IMR-90 (cell line): Measurements from ENCODE around the gene HS6ST3. TPM values are rescaled to one million over a fixed set of nuclear protein-coding genes. Genes with fewer than 3 reads are reported as not detected.

Experiments
- ATAC-seq: fragments of 200-7000 bp; cut with Tn5 transposase; 2 replicates; pipeline ENCODE4 v1.9.1; 2020; ENCODE audit warnings: low read depth, mild to moderate bottlenecking, moderate library complexity
- BruUV-seq: library from RNA; stranded (reverse); fragments of 400-500 nt; replicated peaks from 2 replicates; lab custom pipeline; 2021; lab: Mats Ljungman, UMichigan
- CTCF ChIA-PET: fragments of 300-600 bp; formaldehyde crosslinking; extraction: SDS; loops from one replicate; lab custom pipeline; 2021; ENCODE audit warnings: antibody characterized with exemption; lab: Yijun Ruan, JAX
- POLR2A ChIA-PET: fragments of 300-600 bp; sonication (Branson Sonifier 250); formaldehyde crosslinking; loops from one replicate; lab custom pipeline; 2022; ENCODE audit warnings: antibody characterized with exemption; ENCODE audit not compliant: unreplicated experiment; lab: Charles Lee
- DNase-seq: peaks from one replicate; pipeline ENCODE4 v3.0.0; 2013
- H2AFZ ChIP-seq: replicated peaks from 2 replicates; pipeline ENCODE3; 2013; ENCODE audit warnings: low read length, mild to moderate bottlenecking; ENCODE audit not compliant: poor library complexity
- H2AK5ac ChIP-seq: 2 replicates; pipeline ENCODE4 v1.6.1; 2013; ENCODE audit warnings: low read depth, low read length, inconsistent platforms
- H2AK9ac ChIP-seq: replicated peaks from 2 replicates; pipeline ENCODE3; 2013; ENCODE audit warnings: mild to moderate bottlenecking, low read depth, low read length, moderate library complexity; ENCODE audit not compliant: poor library complexity
- H2BK120ac ChIP-seq: 2 replicates; pipeline ENCODE4 v1.6.1; 2013; ENCODE audit warnings: low read depth, low read length, inconsistent platforms
- H2BK15ac ChIP-seq: 3 replicates; pipeline ENCODE4 v1.6.1; 2013; ENCODE audit warnings: low read depth, low read length, inconsistent platforms
- H2BK20ac ChIP-seq: 2 replicates; pipeline ENCODE4 v1.6.1; 2013; ENCODE audit warnings: low read depth, mild to moderate bottlenecking, inconsistent platforms, low read length, moderate library complexity
- H2BK5ac ChIP-seq: 2 replicates; pipeline ENCODE4 v1.6.1; 2013; ENCODE audit warnings: mild to moderate bottlenecking, low read depth, low read length, inconsistent platforms; ENCODE audit not compliant: poor library complexity, severe bottlenecking
- H3K14ac ChIP-seq: replicated peaks from 2 replicates; pipeline ENCODE4 v1.6.1; 2013; ENCODE audit warnings: low read depth, low read length, inconsistent platforms
- H3K18ac ChIP-seq: 2 replicates; pipeline ENCODE4 v1.6.1; 2013; ENCODE audit warnings: low read depth, low read length, control low read depth
- H3K23ac ChIP-seq: 2 replicates; pipeline ENCODE4 v1.6.1; 2013; ENCODE audit warnings: low read depth, low read length, inconsistent platforms
- H3K27ac ChIP-seq: 2 replicates; pipeline ENCODE4 v1.5.1; 2013; ENCODE audit warnings: mild to moderate bottlenecking, control low read depth, low read length; ENCODE audit not compliant: insufficient read depth
- H3K27me3 ChIP-seq: 2 replicates; pipeline ENCODE4 v1.6.1; 2013; ENCODE audit warnings: low read length; ENCODE audit not compliant: control insufficient read depth, insufficient read depth
- H3K36me3 ChIP-seq: 2 replicates; pipeline ENCODE4 v1.6.1; 2013; ENCODE audit warnings: low read length, mixed read lengths; ENCODE audit not compliant: control insufficient read depth, insufficient read depth
- H3K4ac ChIP-seq: 2 replicates; pipeline ENCODE4 v1.6.1; 2013; ENCODE audit warnings: low read depth, low read length, inconsistent platforms
- H3K4me1 ChIP-seq: 2 replicates; pipeline ENCODE4 v1.6.1; 2013; ENCODE audit warnings: low read length, mixed read lengths; ENCODE audit not compliant: control insufficient read depth, insufficient read depth
- H3K4me2 ChIP-seq: 2 replicates; pipeline ENCODE4 v1.6.1; 2013; ENCODE audit warnings: low read depth, mild to moderate bottlenecking, control low read depth, low read length, moderate library complexity
- H3K4me3 ChIP-seq: 2 replicates; pipeline ENCODE4 v1.5.1; 2013; ENCODE audit warnings: low read depth, mild to moderate bottlenecking, control low read depth, low read length, moderate library complexity; ENCODE audit not compliant: insufficient read depth
- H3K56ac ChIP-seq: 2 replicates; pipeline ENCODE4 v1.6.1; 2013; ENCODE audit warnings: low read length, inconsistent platforms; ENCODE audit not compliant: insufficient read depth; ENCODE audit errors: extremely low read depth
- H3K79me1 ChIP-seq, 2 experiments: 2 replicates each; pipeline ENCODE4 v1.6.1; 2013; ENCODE audit warnings: low read length in 2 of 2, inconsistent platforms in 1 of 2, low read depth in 1 of 2
- H3K9ac ChIP-seq: 2 replicates; pipeline ENCODE4 v1.6.1; 2013; ENCODE audit warnings: low read depth, low read length, control low read depth
- H3K9me1 ChIP-seq: 2 replicates; pipeline ENCODE4 v1.6.1; 2013; ENCODE audit warnings: low read length, inconsistent platforms; ENCODE audit not compliant: insufficient read depth
- H3K9me3 ChIP-seq: 2 replicates; pipeline ENCODE4 v1.6.1; 2013; ENCODE audit warnings: low read length; ENCODE audit not compliant: control insufficient read depth, insufficient read depth
- H4K20me1 ChIP-seq: 2 replicates; pipeline ENCODE4 v1.6.1; 2013; ENCODE audit warnings: low read length, inconsistent platforms; ENCODE audit not compliant: insufficient read depth
- H4K5ac ChIP-seq: 2 replicates; pipeline ENCODE4 v1.6.1; 2013; ENCODE audit warnings: mild to moderate bottlenecking, low read depth, low read length, control low read depth
- H4K8ac ChIP-seq, 2 experiments: 2 replicates each; pipeline ENCODE4 v1.6.1; 2013; ENCODE audit warnings: low read depth in 2 of 2, low read length in 2 of 2, control low read depth in 1 of 2, inconsistent platforms in 1 of 2
- H4K91ac ChIP-seq: 2 replicates; pipeline ENCODE4 v1.6.1; 2013; ENCODE audit warnings: low read depth, low read length, inconsistent platforms; ENCODE audit not compliant: insufficient read depth
- CHD1 ChIP-seq: IDR thresholded peaks from 2 replicates; pipeline ENCODE4 v1.6.1; 2012; ENCODE audit warnings: low read depth, low read length, improper control_type of control experiment
- CTCF ChIP-seq: conservative IDR thresholded peaks from 2 replicates; pipeline ENCODE4 v1.5.1; 2012; ENCODE audit warnings: mild to moderate bottlenecking, low read depth, low read length, improper control_type of control experiment
- MAZ ChIP-seq: IDR thresholded peaks from 2 replicates; pipeline ENCODE4 v1.6.1; 2012; ENCODE audit warnings: low read depth, mild to moderate bottlenecking, low read length, improper control_type of control experiment, moderate library complexity, borderline replicate concordance
- MXI1 ChIP-seq: IDR thresholded peaks from 2 replicates; pipeline ENCODE4 v1.6.1; 2012; ENCODE audit warnings: low read depth, mild to moderate bottlenecking, low read length, moderate library complexity, borderline replicate concordance
- POLR2A ChIP-seq: IDR thresholded peaks from 2 replicates; pipeline ENCODE4 v1.6.1; 2012; ENCODE audit warnings: mild to moderate bottlenecking, low read depth, low read length
- RCOR1 ChIP-seq: IDR thresholded peaks from 2 replicates; pipeline ENCODE4 v1.6.1; 2012; ENCODE audit warnings: mild to moderate bottlenecking, low read length, improper control_type of control experiment; ENCODE audit not compliant: insufficient replicate concordance
- RFX5 ChIP-seq: IDR thresholded peaks from 2 replicates; pipeline ENCODE4 v1.8.0; 2012; ENCODE audit warnings: low read depth, mild to moderate bottlenecking, low read length, moderate library complexity
- SMC3 ChIP-seq: fragments of 150-350 bp; IDR thresholded peaks from 2 replicates; pipeline ENCODE4 v1.6.1; 2016; ENCODE audit warnings: low read depth, mild to moderate bottlenecking, antibody characterized with exemption, low read length, moderate library complexity
- WGBS, 2 experiments: methylation state at CpG; one replicate each; pipeline versions ENCODE4 v1.1.5 to v1.1.7; 2013; ENCODE audit warnings: missing lambda C conversion rate in 2 of 2; ENCODE audit not compliant: insufficient read length in 1 of 2; ENCODE audit errors: extremely low coverage in 2 of 2; 5-methylcytosine and 5-hydroxymethylcytosine counted together
- dilution Hi-C: fragments of 300-500 bp; cut with HindIII; formaldehyde crosslinking; loops from one replicate; pipeline ENCODE4 v1.14.3; 2018; ENCODE audit warnings: low sequenced_read_pairs; ENCODE audit not compliant: unreplicated experiment
- in situ Hi-C: fragments of 300-500 bp; cut with MboI; formaldehyde crosslinking; loops from 3 replicates; pipeline ENCODE4 v1.14.3; 2019; ENCODE audit warnings: low sequenced_read_pairs, inconsistent platforms, mixed read lengths
- intact Hi-C: fragments of 100-400 bp; cut with micrococcal nuclease; formaldehyde crosslinking; loops from 2 replicates; pipeline ENCODE4 v1.10.0; 2022
- polyA plus RNA-seq, 3 experiments: library from polyadenylated mRNA; depleted of rRNA; stranded (reverse); fragments of >200 nt; gene quantifications; 2 replicates each; pipeline ENCODE4 v1.2.3, GENCODE V29; 2012; ENCODE audit warnings: low replicate concordance in 1 of 3
- total RNA-seq: library from RNA; depleted of rRNA; stranded (reverse); fragments of >200 nt; gene quantifications from 2 replicates; pipeline ENCODE4 v1.2.3, GENCODE V29; 2012

Gene HS6ST3
- total and polyA plus RNA-seq, 2 of the 4 experiments (the other 2 are of a cell fraction) = not detected

DNA sequence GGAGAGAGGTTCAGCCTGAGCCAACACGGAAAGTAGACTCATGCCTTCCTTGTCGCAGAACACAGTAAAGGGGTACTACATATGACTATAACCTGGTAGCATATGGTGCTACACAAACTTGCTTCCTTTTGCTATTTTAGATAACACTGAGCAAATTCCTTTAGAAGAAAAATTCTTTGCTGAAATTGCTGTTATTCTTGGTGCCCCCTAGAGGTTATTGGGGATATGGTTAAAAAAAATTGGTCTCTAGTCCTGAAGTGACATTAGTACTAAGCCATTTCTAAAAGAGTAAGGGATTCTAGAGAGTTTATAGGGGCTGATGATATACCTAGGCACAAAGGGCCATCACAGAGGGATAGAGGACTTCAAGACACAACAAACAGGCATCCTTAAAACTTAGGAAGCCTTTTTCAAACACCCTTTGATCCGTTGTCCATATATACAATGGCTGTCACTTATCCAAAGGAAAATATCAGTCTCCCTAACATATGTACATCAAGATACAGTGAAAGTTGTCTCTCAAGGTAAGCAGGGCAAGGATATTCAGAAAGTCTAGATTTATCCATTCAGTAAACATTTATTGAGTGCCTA is 13.9 kb upstream of the HS6ST3 start:
- Histone ChIP-seq H3K27me3 (peaks cover 4% of the 10 kb centered on the region), H3K36me3 (no peaks in the 10 kb centered on the region), H4K91ac (no peak overlapping the region), H2BK15ac (no peak overlapping the region), H2AK9ac (no peak overlapping the region), H3K18ac (no peak overlapping the region), H3K4me3 (no peak overlapping the region), H3K9ac (no peak overlapping the region), H3K9me1 (no peaks in the 10 kb centered on the region), H2BK5ac (no peak overlapping the region), H2BK20ac (no peak overlapping the region), H3K23ac (no peak overlapping the region), H3K4ac (no peak overlapping the region), H2AFZ (no peak overlapping the region), H3K14ac (no peak overlapping the region), H3K9me3 (no peaks in the 10 kb centered on the region), H4K8ac (no peak overlapping the region), H3K4me1 (no peaks in the 10 kb centered on the region), H3K56ac (no peak overlapping the region), H4K5ac (no peak overlapping the region), H3K4me2 (no peak overlapping the region), H3K27ac (no peak overlapping the region), H3K79me1 (no peaks in the 10 kb centered on the region), H2BK120ac (no peak overlapping the region), H2AK5ac (no peak overlapping the region), H4K20me1 (no peaks in the 10 kb centered on the region)
- intact Hi-C loops (loop anchor here (2.0 kb wide), 1 partner anchor 55 kb away; no protein-coding TSS in a partner anchor), in situ Hi-C loops (no loop called here), dilution Hi-C loops (no loop called here)
- no TSS peak for BruUV-seq
- TF ChIP-seq MAZ = no peak
- no peak for TF ChIP-seq MXI1
- TF ChIP-seq CTCF = peak; percentile 61
- TF ChIP-seq SMC3 = peak; percentile 29
- TF ChIP-seq RFX5 = no peak
- TF ChIP-seq RCOR1 = no peak
- TF ChIP-seq CHD1 = no peak
- no peak for TF ChIP-seq POLR2A
- ChIA-PET CTCF (no interaction called here), POLR2A (no interaction called here)
- no CpG with 5 or more reads among the region's 3 CpGs for WGBS, 2 experiments
- peak; percentile 54; the same call in 1 of the 2 replicates for ATAC-seq
- peak; percentile 23 for DNase-seq
